Ramos (cell line): ENCODE results near the gene C2orf69.
"Not testable (repeated sequence)": the region's sequence is repeated elsewhere in the genome, so short reads cannot be mapped to it uniquely, and the experiment has no call there.

Experiments used
- in situ Hi-C: fragments of 300-500 bp; cut with MboI; formaldehyde crosslinking; loops from one replicate; pipeline ENCODE4 v1.14.3; 2022; ENCODE audit warnings: low sequenced_read_pairs; ENCODE audit not compliant: unreplicated experiment

C2orf69 gene

DNA sequence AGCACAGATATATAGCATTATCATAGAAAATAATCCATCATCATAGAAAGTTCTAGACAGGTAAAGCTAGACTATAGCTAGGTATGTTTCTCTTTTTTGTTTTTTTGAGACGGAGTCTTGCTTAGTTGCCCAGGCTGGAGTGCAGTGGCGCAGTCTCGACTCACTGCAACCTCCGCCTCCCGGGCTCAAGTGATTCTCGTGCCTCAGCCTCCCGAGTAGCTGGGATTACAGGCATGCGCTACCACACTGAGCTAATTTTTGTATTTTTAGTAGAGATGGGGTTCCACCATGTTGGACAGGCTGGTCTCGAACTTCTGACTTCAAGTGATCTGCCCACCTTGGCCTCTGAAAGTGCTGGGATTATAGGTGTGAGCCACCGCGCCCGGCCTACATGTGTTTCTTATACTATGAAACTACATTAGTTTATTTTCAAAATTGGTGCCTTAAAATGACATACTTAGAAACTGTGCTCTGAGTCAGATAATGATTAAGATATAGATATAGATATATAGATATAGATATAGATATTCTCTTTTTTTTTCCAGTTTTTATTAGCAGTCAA lies 1.5 kb downstream of the C2orf69 start:
- in situ Hi-C loops: not testable (repeated sequence)

DNA sequence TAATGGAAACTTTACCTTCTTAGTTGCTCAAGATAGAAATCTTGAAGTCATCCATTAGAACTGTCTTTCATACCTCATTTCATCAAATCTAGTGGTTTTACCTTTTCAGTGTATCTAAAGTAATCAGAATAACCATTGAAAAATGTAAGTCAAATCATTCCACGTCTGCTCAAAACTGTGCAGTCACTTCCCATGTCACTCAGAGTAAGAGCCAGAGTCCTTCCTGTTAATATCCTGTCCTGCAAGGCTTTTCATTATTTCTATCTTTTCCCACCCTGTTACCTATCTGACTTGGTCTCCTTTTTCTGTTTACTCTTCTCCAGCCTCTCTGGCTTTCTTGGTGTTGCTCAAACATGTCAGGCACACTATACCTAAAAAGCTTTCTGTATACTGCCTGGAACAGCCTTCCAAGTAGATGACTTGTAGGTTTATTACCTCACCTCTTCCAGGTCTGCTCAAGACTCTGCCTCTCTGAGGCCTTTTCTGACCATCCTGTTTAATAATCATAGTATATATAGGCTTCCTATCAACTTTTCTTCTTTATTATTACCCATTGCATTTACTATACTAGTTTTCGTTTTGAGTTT lies 3.4 kb downstream of the C2orf69 start:
- in situ Hi-C loops: no loop called here

DNA sequence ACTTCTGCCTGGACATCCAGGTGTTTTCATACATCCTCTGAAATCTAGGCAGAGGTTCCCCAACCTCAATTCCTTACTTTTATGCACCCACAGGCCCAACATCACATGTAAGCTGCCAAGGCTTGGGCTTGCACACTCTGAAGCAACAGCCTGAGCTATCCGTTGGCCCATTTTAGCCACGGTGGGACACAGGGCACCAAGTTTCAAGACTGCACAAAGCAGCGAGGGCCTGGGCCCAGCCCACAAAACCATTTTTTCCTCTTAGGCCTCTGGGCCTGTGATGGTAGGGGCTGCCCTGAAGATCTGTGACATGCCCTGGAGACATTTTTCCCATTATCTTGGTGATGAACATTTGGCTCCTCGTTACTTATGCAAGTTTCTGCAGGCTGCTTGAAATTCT lies 5.9 kb downstream of the C2orf69 start:
- in situ Hi-C loops: no loop called here

DNA sequence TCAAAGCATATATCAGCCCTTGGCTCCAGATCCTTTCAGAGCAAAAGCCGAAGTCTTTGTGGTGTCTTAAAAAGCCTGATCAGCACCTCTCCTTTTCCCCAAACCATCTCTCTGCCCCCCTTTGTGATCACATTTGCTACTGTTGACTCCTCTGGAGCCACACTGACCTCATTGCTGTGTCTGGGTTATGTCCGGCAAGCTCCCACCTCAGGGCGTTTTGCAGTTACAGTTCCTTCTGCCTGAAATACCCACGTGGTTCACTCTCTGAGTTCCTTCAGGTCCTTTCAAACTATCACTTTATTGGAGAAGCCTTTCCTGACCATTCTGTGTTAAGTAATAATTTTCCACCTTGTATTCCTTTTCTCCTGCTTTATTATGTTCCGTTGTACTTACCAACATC lies 11.8 kb downstream of the C2orf69 start:
- in situ Hi-C loops: no loop called here

DNA sequence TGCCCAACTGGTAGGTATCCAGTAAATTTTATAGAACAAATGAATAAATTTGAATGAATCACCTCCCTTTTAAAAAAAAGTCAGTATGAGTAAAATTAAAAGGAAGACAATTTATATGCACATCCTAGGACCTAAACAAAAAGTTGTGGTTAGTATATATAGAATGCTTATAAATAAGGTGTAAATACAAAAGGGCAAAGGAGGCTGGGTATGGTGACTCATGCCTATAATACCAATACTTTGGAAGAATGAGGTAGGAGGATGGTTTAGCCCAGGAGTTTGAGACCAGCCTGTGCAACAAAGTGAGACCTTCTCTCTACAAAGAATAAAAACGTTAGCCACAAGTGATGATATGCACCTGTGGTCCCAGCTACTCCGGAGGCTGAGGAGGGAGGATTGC lies 12.8 kb downstream of the C2orf69 start:
- in situ Hi-C loops: no loop called here

DNA sequence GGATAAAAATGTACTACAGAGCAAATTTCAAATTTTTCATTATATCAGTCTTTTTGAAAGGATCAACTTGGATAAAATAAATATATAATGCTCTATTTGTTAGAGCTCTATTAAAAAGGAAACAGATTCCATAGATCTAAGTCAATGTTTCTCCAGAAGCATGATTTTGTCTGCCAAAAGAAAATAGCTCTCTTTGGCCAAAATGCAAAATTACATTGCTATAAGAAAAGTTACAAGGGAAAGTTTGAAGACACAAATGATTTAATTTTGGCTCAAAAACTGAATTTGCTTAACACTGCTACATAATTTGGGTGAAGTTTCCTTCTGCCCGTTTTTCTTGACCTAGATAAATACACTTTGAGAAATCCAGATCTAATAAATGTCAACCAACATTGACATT lies 15.7 kb downstream of the C2orf69 start:
- in situ Hi-C loops: no loop called here

DNA sequence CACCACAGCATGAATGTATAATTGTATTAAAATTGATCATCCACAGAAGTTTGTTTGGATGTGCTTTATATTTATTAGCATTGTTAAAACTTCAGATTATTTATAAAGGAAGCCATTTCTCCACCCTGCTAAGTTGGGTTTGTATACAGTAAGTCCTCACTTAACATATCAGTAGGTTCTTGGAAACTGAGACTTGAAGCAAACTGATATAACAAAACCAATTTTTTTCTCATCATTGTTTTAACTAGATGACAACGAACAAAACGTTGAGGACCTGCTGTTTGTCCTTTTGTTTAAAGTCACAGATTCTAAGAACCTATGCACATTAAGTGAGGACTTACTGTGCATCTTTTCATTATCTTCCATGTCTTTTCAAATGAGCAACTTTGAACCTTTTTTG lies 17.1 kb downstream of the C2orf69 start:
- in situ Hi-C loops: no loop called here

DNA sequence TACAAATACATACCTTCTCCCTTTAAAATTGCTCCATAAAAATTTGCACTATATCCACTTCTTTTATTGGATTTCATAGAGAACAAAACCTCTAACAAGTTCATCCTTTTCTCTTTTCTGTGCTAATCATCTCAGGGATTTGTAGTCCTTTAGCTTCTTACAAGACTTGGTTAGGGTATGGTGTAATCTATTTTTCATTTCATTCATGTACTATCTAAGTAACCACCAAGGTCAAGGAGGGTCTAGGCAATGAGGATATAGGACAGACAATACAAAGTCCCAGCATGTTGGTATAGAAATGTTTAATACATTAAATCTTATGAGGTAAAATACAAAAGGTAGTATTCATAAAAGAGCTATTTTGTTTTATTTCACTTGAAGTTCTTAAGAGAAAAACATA lies 17.5 kb downstream of the C2orf69 start:
- in situ Hi-C loops: no loop called here

DNA sequence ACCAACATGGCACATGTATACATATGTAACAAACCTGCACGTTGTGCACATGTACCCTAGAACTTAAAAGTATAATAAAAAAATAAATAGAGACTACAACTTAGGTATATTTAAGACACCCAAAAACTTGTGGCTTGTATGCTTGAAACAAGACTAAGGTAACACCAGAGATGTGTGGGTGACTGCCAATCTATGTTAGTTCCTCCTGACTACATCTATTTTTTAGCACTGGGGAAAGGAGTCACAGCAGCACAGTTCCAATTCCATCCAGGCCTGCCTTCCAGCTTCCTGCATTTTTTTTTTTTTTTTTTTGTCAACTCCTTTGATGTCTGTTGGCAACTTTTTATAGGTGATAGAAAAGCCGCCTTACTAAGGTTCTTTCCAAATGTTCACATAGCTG lies 18.2 kb downstream of the C2orf69 start:
- in situ Hi-C loops: no loop called here

DNA sequence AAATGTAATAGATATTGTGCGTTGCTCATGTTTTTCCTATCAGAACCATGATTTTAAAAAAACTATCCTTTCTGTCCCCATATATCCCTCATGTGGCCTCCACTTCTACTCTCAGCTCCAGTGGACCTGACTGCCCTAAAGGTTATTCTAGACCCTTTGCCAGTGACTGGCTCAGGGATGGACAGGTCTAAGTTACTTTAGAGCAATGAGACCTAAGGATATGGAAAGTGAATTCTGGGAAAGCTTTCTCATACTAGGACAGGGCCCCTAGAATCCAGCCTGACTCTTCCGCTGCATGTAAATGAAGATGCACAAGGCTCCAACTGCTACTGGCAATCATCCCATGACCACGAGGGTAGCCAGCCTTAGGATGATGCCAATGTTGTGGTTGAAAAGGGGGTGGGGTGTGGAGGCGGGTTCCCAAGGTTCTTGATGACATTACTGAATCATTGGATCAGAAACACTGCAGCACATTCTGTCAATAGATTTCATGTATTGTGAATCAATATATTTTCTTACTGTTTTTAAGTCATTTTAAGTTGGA lies 21.3 kb downstream of the C2orf69 start:
- in situ Hi-C loops: no loop called here

DNA sequence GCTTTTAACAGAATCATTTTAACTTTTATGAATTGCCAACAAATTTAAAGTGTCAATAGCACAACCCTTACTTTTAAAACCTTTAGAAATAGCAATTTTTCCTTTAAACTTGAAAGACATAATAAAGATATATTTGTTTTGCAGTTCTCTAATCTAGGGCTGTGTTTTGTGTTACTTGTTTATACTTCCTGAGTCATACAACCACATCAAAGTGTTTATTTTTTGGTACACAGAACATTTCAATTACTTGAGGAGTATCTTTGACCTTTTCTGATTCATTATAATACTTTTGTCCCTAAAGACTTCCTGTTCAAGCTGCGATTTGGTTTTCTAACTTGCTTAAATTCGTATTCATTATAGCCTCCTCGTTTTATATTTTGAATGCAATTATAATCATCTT lies 22.4 kb downstream of the C2orf69 start:
- in situ Hi-C loops: no loop called here

DNA sequence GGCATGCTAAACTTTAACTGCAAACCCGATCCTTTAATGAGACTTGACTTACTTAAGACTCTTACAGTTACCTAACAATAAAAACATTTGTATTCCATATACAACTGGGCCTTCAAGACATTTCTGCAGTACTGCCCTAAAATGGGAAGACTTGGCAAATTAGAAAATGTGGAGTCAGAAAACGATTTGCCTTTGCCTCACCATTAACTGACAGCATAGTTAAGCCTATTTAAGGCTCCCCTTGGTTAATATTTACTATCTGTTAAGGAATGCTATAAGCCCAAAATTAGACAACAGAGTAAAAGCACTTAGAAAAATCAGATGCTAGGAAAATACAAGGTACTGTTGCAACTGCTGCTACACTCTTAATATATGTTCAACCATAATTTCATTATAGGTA lies 25.5 kb downstream of the C2orf69 start:
- in situ Hi-C loops: no loop called here

DNA sequence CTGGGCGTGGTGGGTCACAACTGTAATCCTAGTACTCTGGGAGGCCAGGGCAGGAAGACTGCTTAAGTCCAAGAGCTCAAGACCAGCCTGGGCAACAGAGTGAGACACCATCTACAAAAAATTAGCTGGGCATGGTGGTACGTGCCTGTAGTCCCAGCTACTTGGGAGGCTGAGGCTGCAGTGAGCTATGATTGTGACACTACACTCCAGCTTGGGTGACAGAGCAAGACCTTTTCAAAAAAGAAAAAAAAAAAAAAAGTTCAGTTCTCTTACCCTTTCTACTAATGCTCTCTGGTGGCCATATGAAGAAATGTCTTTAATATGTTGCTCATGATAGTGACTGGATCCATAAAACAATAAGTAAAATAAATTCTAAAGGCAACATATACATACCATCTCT lies 29.3 kb downstream of the C2orf69 start:
- in situ Hi-C loops: no loop called here

DNA sequence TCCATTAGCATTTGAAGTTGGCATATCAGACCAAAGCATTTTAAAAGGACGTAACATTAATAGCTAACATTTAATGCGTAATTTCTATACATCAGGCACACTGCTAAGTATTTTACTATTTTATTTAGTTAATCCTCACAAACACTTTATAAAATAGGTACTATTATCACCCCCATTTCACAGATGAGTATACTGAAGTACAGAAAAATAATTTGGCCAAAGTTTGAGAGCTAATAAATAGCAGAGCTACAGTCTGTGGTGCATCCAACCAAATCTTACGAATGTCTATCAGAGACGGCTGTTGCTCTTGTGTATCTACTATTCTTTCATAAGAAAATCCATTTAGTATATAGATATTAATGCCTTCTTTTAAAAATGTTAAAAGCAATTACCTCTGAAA lies 32.3 kb downstream of the C2orf69 start:
- in situ Hi-C loops: no loop called here

DNA sequence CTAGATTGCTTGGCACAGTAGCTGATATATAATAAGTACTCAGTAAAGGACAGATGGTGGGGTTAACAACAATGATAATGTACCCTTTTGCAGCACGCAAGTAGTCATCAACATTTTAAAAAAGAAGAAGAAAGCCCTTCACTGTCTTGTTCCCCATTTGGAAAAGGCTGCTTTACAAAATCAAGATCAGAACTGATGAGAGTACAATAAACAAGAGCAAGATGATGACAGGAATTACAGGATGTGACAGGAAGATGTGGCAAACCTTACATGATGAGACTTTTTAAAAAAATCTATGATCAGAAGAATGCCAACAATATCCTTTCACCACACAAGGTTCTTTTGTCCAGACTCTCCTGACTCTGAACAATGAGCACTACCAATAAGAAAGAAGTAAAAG lies 35.1 kb downstream of the C2orf69 start:
- in situ Hi-C loops: no loop called here

DNA sequence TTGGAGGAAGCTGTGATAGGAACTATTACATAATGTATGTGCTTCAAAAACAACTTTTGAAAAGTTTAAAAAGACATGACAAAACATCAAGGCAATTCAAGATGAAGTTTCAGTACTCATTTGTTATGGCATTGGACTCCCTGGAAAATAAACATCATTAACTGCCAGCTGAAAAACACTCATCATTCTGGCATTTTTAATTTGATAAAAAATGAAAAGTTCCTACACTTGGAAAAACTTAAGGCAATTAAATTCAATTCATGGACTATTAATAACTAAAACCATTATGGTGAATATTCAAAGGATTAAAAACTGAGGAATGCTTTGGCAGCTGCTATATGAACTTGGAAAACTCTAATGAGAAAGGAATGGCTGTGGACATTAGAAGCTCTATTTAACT lies 35.7 kb downstream of the C2orf69 start:
- in situ Hi-C loops: no loop called here

DNA sequence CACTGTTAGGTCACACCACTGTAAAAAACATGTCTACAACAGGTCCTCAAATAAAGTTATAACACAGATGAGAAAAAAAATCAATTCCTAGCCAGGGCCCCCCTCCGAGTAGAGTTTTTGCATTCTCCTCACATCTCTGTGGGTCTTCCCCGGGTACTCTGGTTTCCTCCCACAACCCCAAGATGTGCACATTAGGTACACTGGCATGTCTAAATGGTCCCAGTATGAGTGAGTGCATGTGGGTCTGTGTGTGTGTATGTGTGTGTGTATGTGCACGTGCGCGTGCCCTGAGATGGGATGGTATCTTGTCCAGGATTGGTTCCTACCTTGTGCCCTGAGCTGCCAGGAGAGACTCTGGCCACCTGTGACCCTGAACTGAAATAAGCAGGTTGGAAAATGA lies 39.3 kb downstream of the C2orf69 start:
- in situ Hi-C loops: no loop called here

DNA sequence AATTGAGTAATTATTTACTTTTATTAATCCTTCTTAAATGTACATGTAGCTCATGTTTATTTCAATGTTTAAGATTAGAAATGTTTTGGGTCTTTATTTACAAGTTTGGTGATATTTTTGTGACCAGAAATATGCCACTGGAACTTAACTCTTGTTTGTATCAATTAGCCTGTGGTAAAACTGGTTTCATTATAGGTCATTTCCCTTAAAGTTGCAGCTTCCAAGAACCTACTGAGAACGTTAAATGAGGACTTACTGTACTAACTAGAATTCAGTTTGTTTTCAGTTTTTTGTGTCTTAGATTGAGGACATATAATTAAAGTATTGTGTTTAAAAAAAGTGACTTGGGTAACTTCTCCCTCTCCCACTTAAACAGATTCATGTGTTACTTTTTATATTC lies 39.9 kb downstream of the C2orf69 start:
- in situ Hi-C loops: no loop called here

DNA sequence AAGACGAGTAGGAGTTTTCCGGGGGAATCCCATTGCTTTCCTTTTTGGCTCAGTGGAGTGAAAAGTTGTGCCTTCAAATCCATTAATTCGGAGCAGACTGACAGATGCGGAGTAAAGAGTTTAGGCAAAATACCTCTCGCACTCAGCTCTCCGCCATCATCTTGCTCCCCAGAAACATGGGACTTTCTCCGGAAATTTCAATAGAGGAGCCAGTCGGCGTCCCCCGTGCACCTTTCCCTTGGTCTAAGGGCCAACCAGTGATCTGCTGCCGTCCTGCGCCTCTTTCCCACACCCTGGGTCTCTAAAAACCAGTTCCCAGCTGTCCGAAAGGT lies 43.9 kb downstream of the C2orf69 start:
- in situ Hi-C loops: no loop called here

DNA sequence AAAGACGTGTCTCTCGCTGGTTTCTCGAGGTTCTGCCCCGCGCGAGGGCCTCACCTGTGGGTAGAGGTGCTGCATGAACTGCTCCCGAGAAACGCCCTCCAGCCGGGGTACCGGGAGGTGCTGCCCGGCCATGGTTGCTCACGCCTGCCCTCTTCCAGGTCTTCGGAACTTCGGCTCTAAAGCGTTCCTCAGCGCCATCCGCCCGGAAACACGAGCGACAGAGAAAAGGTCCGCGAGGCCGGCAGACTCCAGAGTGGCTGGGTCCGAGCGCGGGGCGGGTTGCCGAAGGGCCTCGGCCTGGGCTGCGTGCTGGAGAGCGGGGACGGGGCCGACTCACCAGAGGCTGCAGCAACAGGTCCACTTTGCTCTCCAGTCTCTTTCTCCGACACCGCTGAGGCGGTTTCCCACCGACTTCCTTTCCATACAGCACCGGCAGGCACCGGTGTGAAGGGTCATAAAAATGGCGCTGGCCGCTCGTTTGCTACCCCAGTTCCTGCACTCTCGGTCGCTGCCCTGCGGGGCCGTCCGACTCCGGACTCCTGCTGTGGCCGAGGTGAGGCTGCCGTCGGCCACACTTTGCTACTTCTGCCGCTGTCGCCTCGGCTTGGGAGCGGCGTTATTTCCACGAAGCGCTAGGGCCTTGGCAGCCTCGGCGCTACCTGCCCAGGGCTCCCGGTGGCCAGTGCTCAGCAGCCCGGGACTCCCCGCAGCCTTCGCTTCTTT lies 44.4 kb downstream of the C2orf69 start, which contains the start of the genes MAIP1 and TYW5:
MAIP1 (plus strand) TSS at position 244 of the 723 bp plus-strand sequence; CDS start at position 461, 217 bp downstream.
TYW5 (minus strand) TSS at position 153 of the 723 bp plus-strand sequence; CDS start at position 132, 21 bp downstream.
- in situ Hi-C loops: no loop called here

DNA sequence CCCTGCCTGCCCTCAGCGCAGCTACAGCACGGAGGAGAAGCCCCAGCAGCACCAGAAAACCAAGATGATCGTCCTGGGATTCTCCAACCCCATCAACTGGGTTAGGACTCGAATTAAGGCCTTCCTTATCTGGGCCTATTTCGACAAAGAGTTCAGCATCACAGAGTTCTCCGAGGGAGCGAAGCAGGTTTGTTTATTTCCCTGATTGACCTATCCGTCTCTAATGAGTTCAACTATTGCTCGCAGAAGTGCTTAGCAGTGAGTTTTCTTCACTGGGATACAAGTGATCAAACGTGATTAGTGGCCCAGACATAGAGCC lies 44.9 kb downstream of the C2orf69 start:
- in situ Hi-C loops: no loop called here

DNA sequence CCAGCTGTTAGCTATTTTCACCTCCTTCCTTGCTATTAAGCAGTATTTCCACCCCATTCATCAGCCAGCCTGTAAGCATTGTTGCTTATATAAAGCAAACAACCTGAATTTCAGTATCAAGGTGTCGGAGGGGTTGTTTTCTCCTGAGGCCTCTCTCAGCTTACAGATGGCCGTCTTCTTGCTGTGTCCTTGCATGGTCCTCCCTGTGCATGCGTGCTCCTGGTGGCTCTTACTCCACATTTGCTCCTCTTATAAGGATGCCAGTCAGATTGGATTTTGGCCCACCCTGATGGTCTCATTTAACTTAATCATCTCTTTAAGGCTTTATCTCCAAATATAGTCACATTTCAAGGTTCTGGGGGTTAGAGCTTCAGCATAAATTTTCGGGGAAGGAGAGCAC lies 46.9 kb downstream of the C2orf69 start:
- in situ Hi-C loops: no loop called here
